Measurements from ENCODE around the gene ACSS3.
"Not testable (repeated sequence)": the region's sequence is repeated elsewhere in the genome, so short reads cannot be mapped to it uniquely, and the experiment has no call there.

The ACSS3 gene

GRCh38 chr12:81168445-81168844 is 90.6 kb downstream of the ACSS3 start:
- H3K36me3 ChIP-seq (ENCODE audit: insufficient read depth, low read length) = no peaks in the 10 kb centered on the region
- H3K27ac ChIP-seq (ENCODE audit: low read depth, low read length) = no peak overlapping the region
- peaks cover 29% of the 10 kb centered on the region for H3K4me1 ChIP-seq (ENCODE audit: control insufficient read depth, insufficient read depth, low read length, unreplicated experiment)
- no peaks in the 10 kb centered on the region for H3K27me3 ChIP-seq (ENCODE audit: insufficient read depth, low read length)
- no peaks in the 10 kb centered on the region for H3K79me2 ChIP-seq (ENCODE audit: control insufficient read depth, insufficient read depth, low read length, unreplicated experiment)
- H2AFZ ChIP-seq (ENCODE audit: low read length, unreplicated experiment) = no peak overlapping the region
- H3K4me3 ChIP-seq (ENCODE audit: low read depth, low read length) = no peak overlapping the region

- H2AFZ ChIP-seq (ENCODE audit: low read length, unreplicated experiment) = peak overlapping the region; percentile 3
- no peak overlapping the region for H3K4me3 ChIP-seq (ENCODE audit: low read depth, low read length)
- no peaks in the 10 kb centered on the region for H3K27me3 ChIP-seq (ENCODE audit: insufficient read depth, low read length)
- no peaks in the 10 kb centered on the region for H3K36me3 ChIP-seq (ENCODE audit: insufficient read depth, low read length)
- H3K79me2 ChIP-seq (ENCODE audit: control insufficient read depth, insufficient read depth, low read length, unreplicated experiment) = no peaks in the 10 kb centered on the region
- no peak overlapping the region for H3K27ac ChIP-seq (ENCODE audit: low read depth, low read length)
- H3K4me1 ChIP-seq (ENCODE audit: control insufficient read depth, insufficient read depth, low read length, unreplicated experiment) = peaks cover 29% of the 10 kb centered on the region
Observed at GRCh38 chr12:81170072-81170471, 92.2 kb downstream of the ACSS3 start.

DNA sequence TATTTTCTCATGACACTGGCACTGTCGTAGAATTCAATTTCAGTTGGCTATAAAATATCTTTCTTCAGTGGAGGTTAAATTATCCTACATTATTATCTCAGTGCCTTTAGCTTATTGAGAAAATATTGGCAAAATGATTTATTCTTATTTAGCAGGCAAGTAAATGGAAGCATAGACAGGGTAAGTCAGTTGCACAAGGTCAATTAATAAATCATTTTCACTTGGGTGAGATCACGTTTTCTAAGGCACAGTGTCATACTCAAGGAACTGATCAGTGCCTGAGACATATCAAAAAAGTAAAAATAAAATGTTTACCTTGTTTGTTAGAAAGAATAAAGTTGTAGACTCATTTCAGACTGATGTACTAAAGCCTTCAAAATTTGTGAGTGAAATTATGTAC is 95.0 kb downstream of the ACSS3 start:
- Histone ChIP-seq H3K4me1 (ENCODE audit: control insufficient read depth, insufficient read depth, low read length, unreplicated experiment) (peaks cover 17% of the 10 kb centered on the region), H3K36me3 (ENCODE audit: insufficient read depth, low read length) (peaks cover 2% of the 10 kb centered on the region; the same call in 1 of the 2 replicates), H3K79me2 (ENCODE audit: control insufficient read depth, insufficient read depth, low read length, unreplicated experiment) (no peaks in the 10 kb centered on the region), H3K27ac (ENCODE audit: low read depth, low read length) (no peak overlapping the region), H3K4me3 (ENCODE audit: low read depth, low read length) (no peak overlapping the region), H2AFZ (ENCODE audit: low read length, unreplicated experiment) (no peak overlapping the region), H3K27me3 (ENCODE audit: insufficient read depth, low read length) (no peaks in the 10 kb centered on the region)

DNA sequence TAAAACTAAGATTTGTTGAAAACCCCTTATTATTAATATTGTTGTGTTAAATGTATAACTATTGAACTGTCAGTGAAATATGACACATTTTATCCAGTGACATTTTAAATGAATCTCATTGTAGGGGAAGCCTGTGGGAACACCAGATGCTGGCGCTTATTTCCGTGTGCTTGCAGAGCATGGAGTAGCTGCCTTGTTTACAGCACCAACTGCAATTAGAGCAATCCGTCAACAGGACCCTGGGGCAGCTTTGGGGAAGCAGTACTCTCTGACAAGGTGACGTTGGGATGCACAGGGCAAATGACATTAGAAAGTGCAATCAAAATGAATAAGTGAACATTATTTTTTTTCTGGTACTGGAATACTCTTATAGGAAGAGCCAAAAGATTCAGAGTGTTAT is 96.8 kb downstream of the ACSS3 start:
- H2AFZ ChIP-seq (ENCODE audit: low read length, unreplicated experiment) = no peak overlapping the region
- H3K36me3 ChIP-seq (ENCODE audit: insufficient read depth, low read length) = peaks cover 2% of the 10 kb centered on the region; the same call in 1 of the 2 replicates
- H3K4me3 ChIP-seq (ENCODE audit: low read depth, low read length) = no peak overlapping the region
- H3K79me2 ChIP-seq (ENCODE audit: control insufficient read depth, insufficient read depth, low read length, unreplicated experiment) = no peaks in the 10 kb centered on the region
- H3K27ac ChIP-seq (ENCODE audit: low read depth, low read length) = no peak overlapping the region
- H3K27me3 ChIP-seq (ENCODE audit: insufficient read depth, low read length) = no peaks in the 10 kb centered on the region
- peaks cover 9% of the 10 kb centered on the region for H3K4me1 ChIP-seq (ENCODE audit: control insufficient read depth, insufficient read depth, low read length, unreplicated experiment)

DNA sequence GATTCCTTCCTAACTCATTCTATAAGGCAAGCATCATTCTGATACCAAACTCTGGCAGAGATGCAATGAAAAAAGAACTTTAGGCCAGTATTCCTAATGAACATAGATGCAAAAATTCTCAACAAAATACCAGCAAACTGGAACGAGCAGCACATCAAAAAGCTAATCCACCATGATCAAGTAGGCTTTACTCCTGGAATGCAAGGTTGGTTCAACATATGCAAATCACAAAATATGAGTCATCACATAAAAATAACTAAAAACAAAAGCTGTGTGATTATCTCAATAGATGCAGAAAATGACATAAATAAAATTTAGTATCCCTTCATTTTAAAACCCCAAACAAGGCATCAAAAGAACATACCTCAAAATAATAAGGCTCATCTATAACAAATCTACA is 98.9 kb downstream of the ACSS3 start:
- H3K27me3 ChIP-seq (ENCODE audit: insufficient read depth, low read length) = no peaks in the 10 kb centered on the region
- no peak overlapping the region for H2AFZ ChIP-seq (ENCODE audit: low read length, unreplicated experiment)
- no peaks in the 10 kb centered on the region for H3K4me1 ChIP-seq (ENCODE audit: control insufficient read depth, insufficient read depth, low read length, unreplicated experiment)
- H3K36me3 ChIP-seq (ENCODE audit: insufficient read depth, low read length) = peaks cover 2% of the 10 kb centered on the region; the same call in 1 of the 2 replicates
- no peak overlapping the region for H3K27ac ChIP-seq (ENCODE audit: low read depth, low read length)
- no peak overlapping the region for H3K4me3 ChIP-seq (ENCODE audit: low read depth, low read length)
- H3K79me2 ChIP-seq (ENCODE audit: control insufficient read depth, insufficient read depth, low read length, unreplicated experiment) = no peaks in the 10 kb centered on the region

DNA sequence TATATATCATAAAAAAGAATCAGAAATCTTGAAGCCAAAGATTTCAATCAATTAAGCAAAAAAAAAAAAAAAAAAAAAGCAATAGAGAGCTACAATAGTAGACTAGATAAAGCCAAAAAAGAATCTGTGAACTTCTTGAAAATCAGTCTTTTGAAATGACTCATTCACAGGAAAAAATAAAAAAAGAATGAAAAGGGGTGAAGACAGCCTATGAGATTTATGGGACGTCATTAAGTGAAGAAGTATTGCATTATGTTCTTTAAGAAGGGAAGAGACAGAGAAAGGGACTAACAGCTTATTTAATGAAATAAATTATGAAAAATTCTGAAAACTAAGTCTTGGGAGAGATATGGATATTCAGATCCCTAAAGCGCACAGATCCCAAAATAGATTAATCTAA is 103.8 kb downstream of the ACSS3 start:
- H3K4me1 ChIP-seq (ENCODE audit: control insufficient read depth, insufficient read depth, low read length, unreplicated experiment) = no peaks in the 10 kb centered on the region
- H3K36me3 ChIP-seq (ENCODE audit: insufficient read depth, low read length) = 0 out of 2 replicates have a peak, but pooled peaks cover under 1% of the 10 kb centered on the region
- H2AFZ ChIP-seq (ENCODE audit: low read length, unreplicated experiment) = no peak overlapping the region
- no peaks in the 10 kb centered on the region for H3K79me2 ChIP-seq (ENCODE audit: control insufficient read depth, insufficient read depth, low read length, unreplicated experiment)
- H3K27ac ChIP-seq (ENCODE audit: low read depth, low read length) = no peak overlapping the region
- H3K4me3 ChIP-seq (ENCODE audit: low read depth, low read length) = no peak overlapping the region
- no peaks in the 10 kb centered on the region for H3K27me3 ChIP-seq (ENCODE audit: insufficient read depth, low read length)

GRCh38 chr12:81187686-81188085 is 109.8 kb downstream of the ACSS3 start:
- no peaks in the 10 kb centered on the region for H3K79me2 ChIP-seq (ENCODE audit: control insufficient read depth, insufficient read depth, low read length, unreplicated experiment)
- no peaks in the 10 kb centered on the region for H3K27me3 ChIP-seq (ENCODE audit: insufficient read depth, low read length)
- no peaks in the 10 kb centered on the region for H3K36me3 ChIP-seq (ENCODE audit: insufficient read depth, low read length)
- H3K4me1 ChIP-seq (ENCODE audit: control insufficient read depth, insufficient read depth, low read length, unreplicated experiment) = no peaks in the 10 kb centered on the region
- no peak overlapping the region for H3K27ac ChIP-seq (ENCODE audit: low read depth, low read length)
- no peak overlapping the region for H3K4me3 ChIP-seq (ENCODE audit: low read depth, low read length)
- H2AFZ ChIP-seq (ENCODE audit: low read length, unreplicated experiment) = no peak overlapping the region

DNA sequence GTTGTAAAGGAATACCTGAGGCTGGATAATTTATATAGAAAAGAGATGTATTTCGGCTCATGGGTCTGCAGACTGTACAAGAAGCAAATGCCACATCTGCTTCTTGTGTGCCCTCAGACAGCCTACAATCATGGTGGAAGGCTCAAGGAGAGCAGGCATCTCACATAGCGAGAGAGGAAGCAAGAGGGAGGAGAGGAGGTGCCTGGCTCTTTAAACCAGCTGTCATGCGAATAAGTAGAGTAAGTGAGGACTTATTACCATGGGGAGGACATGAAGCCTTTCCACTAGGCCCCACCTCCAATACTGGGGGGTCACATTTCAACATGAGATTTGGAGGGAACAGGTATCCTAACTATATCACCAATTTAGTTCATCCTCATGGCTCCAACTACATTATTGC is 118.7 kb downstream of the ACSS3 start:
- Histone ChIP-seq H3K36me3 (ENCODE audit: insufficient read depth, low read length) (no peaks in the 10 kb centered on the region), H3K4me1 (ENCODE audit: control insufficient read depth, insufficient read depth, low read length, unreplicated experiment) (no peaks in the 10 kb centered on the region), H3K79me2 (ENCODE audit: control insufficient read depth, insufficient read depth, low read length, unreplicated experiment) (no peaks in the 10 kb centered on the region), H3K27ac (ENCODE audit: low read depth, low read length) (no peak overlapping the region), H3K27me3 (ENCODE audit: insufficient read depth, low read length) (no peaks in the 10 kb centered on the region), H2AFZ (ENCODE audit: low read length, unreplicated experiment) (no peak overlapping the region), H3K4me3 (ENCODE audit: low read depth, low read length) (no peak overlapping the region)

DNA sequence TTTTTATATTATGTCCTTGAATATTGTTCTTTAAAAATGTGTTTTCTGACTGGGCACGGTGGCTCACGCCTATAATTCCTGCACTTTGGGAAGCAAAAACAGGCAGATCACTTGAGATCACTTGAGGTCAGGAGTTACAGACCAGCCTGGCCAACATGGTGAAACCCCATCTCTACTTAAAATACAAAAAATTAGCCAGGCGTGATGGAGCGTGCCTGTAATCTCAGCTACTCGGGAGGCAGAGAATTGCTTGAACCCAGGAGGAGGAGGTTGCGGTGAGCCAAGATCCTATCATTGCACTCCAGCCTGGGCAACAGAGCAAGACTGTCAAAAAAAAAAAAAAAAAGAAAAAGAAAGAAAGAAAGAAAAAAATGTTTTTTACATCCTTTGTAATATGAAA is 122.7 kb downstream of the ACSS3 start:
- H3K36me3 ChIP-seq (ENCODE audit: insufficient read depth, low read length); H3K27ac ChIP-seq (ENCODE audit: low read depth, low read length); H3K27me3 ChIP-seq (ENCODE audit: insufficient read depth, low read length); H3K79me2 ChIP-seq (ENCODE audit: control insufficient read depth, insufficient read depth, low read length, unreplicated experiment); H3K4me3 ChIP-seq (ENCODE audit: low read depth, low read length); H2AFZ ChIP-seq (ENCODE audit: low read length, unreplicated experiment); H3K4me1 ChIP-seq (ENCODE audit: control insufficient read depth, insufficient read depth, low read length, unreplicated experiment): not testable (repeated sequence)

GRCh38 chr12:81203671-81204204 is 125.9 kb downstream of the ACSS3 start:
- H3K36me3 ChIP-seq (ENCODE audit: insufficient read depth, low read length) = no peaks in the 10 kb centered on the region
- H3K4me3 ChIP-seq (ENCODE audit: low read depth, low read length) = no peak overlapping the region
- H2AFZ ChIP-seq (ENCODE audit: low read length, unreplicated experiment) = no peak overlapping the region
- no peaks in the 10 kb centered on the region for H3K79me2 ChIP-seq (ENCODE audit: control insufficient read depth, insufficient read depth, low read length, unreplicated experiment)
- peaks cover 11% of the 10 kb centered on the region for H3K4me1 ChIP-seq (ENCODE audit: control insufficient read depth, insufficient read depth, low read length, unreplicated experiment)
- H3K27me3 ChIP-seq (ENCODE audit: insufficient read depth, low read length) = no peaks in the 10 kb centered on the region
- H3K27ac ChIP-seq (ENCODE audit: low read depth, low read length) = no peak overlapping the region

- Histone ChIP-seq H2AFZ (ENCODE audit: low read length, unreplicated experiment) (no peak overlapping the region), H3K27me3 (ENCODE audit: insufficient read depth, low read length) (no peaks in the 10 kb centered on the region), H3K79me2 (ENCODE audit: control insufficient read depth, insufficient read depth, low read length, unreplicated experiment) (no peaks in the 10 kb centered on the region), H3K27ac (ENCODE audit: low read depth, low read length) (no peak overlapping the region), H3K4me3 (ENCODE audit: low read depth, low read length) (no peak overlapping the region), H3K4me1 (ENCODE audit: control insufficient read depth, insufficient read depth, low read length, unreplicated experiment) (peaks cover 27% of the 10 kb centered on the region), H3K36me3 (ENCODE audit: insufficient read depth, low read length) (no peaks in the 10 kb centered on the region)
Observed at GRCh38 chr12:81205416-81205815, 127.5 kb downstream of the ACSS3 start.
